Endodermal cell (in vitro differentiated cells): ENCODE measurements around the gene ARPP21. TPM values are rescaled to one million over a fixed set of nuclear protein-coding genes. Genes with fewer than 3 reads are reported as not detected.

ENCODE experiments used
- DNase-seq: peaks from one replicate; pipeline ENCODE4 v3.0.0-alpha.2; 2017
- H3K27ac ChIP-seq: 2 replicates; pipeline ENCODE4 v1.5.1; 2013; ENCODE audit warnings: mild to moderate bottlenecking, low read depth, low read length, moderate library complexity
- H3K27me3 ChIP-seq: 2 replicates; pipeline ENCODE4 v1.6.1; 2013; ENCODE audit warnings: mild to moderate bottlenecking, low read length, moderate library complexity; ENCODE audit not compliant: insufficient read depth, control insufficient read depth, poor library complexity, severe bottlenecking
- H3K36me3 ChIP-seq: 2 replicates; pipeline ENCODE4 v1.7.0; 2013; ENCODE audit warnings: mild to moderate bottlenecking, low read length, moderate library complexity; ENCODE audit not compliant: control insufficient read depth, insufficient read depth
- H3K4me1 ChIP-seq: one replicate; pipeline ENCODE4 v1.7.0; 2013; ENCODE audit warnings: low read length; ENCODE audit not compliant: control insufficient read depth, insufficient read depth
- H3K4me3 ChIP-seq: 2 replicates; pipeline ENCODE4 v1.5.1; 2013; ENCODE audit warnings: mild to moderate bottlenecking, low read length, moderate library complexity
- H3K9ac ChIP-seq: 2 replicates; pipeline ENCODE4 v1.6.1; 2013; ENCODE audit warnings: mild to moderate bottlenecking, low read length, moderate library complexity; ENCODE audit not compliant: poor library complexity, severe bottlenecking; ENCODE audit errors: extremely low read depth
- H3K9me3 ChIP-seq: 2 replicates; pipeline ENCODE4 v1.6.1; 2013; ENCODE audit warnings: mild to moderate bottlenecking, low read length, moderate library complexity; ENCODE audit not compliant: control insufficient read depth
- H3K27ac Mint-ChIP-seq: 2 replicates; pipeline ENCODE4 v1.8.0; 2020; ENCODE audit warnings: mixed read lengths
- H3K27me3 Mint-ChIP-seq: 2 replicates; pipeline ENCODE4 v1.8.0; 2021; ENCODE audit warnings: mild to moderate bottlenecking, mixed read lengths; ENCODE audit not compliant: insufficient read depth
- H3K36me3 Mint-ChIP-seq: 2 replicates; pipeline ENCODE4 v1.8.0; 2020; ENCODE audit warnings: low read depth, mixed read lengths
- H3K4me1 Mint-ChIP-seq: 2 replicates; pipeline ENCODE4 v1.8.0; 2020; ENCODE audit warnings: mixed read lengths
- H3K4me3 Mint-ChIP-seq: 2 replicates; pipeline ENCODE4 v1.8.0; 2020; ENCODE audit warnings: mild to moderate bottlenecking, moderate library complexity, mixed read lengths
- H3K9me3 Mint-ChIP-seq: 2 replicates; pipeline ENCODE4 v1.8.0; 2020; ENCODE audit warnings: mild to moderate bottlenecking, mixed read lengths
- WGBS, 2 experiments: methylation state at CpG; one replicate each; pipeline versions ENCODE4 v1.1.5 to v1.1.7; 2013; ENCODE audit warnings: missing lambda C conversion rate in 2 of 2, mixed read lengths in 1 of 2; ENCODE audit not compliant: insufficient coverage in 1 of 2, insufficient read length in 1 of 2; 5-methylcytosine and 5-hydroxymethylcytosine counted together
- microRNA-seq: library from miRNA; unstranded; fragments of <30 nt; microRNA quantifications from one replicate; pipeline ENCODE4 v1.2.0, GENCODE V29; 2020; ENCODE audit warnings: borderline microRNAs expressed
- total RNA-seq, 2 donors: library from RNA; stranded (reverse); fragmentation: NEBNext Ultra II Directional in 1 of 2; extraction: Animal tissue kit (Norgen Biotek cat#: 25700) in 1 of 2; gene quantifications; 2 replicates in 1 of 2; 3 replicates in 1 of 2; pipeline ENCODE4 v1.2.1, GENCODE V29; 2021
- TF ChIP-seq, protein P1 (sequence below): fragments of 200-600 bp; sonication (generic); conservative IDR thresholded peaks from 2 replicates; pipeline ENCODE4 v1.5.0; 2021; ENCODE audit warnings: antibody characterized with exemption, mild to moderate bottlenecking

ARPP21 gene
- total RNA-seq, 2 donors from 2014 or later, result not detected

DNA sequence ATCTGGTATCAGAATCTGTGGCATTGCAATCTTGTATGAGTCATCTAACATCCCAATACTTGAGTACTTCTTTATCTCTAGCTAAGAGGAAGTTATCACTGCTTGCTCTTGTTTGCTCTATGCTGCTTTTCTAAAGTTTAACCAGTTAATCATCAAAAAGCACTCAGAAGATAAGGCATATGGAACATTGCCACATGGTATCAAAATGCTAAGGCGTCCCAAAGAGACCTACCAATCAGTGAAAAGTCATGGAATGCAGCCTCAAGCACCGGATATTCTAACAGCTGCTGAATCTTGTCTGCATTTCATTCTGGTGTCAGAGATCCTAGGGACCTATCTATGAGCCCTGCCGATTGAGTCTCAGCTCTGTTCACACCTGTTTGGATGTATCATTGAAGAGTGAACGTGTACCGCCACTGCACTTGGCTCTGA lies 192.8 kb downstream of the ARPP21 start:
- no peak overlapping the region for H3K4me3 Mint-ChIP-seq
- WGBS, 2 experiments, result 86 to 96% methylated on average over 5 of the region's 5 CpGs
- H3K9me3 ChIP-seq, result no peaks in the 10 kb centered on the region
- no peak for DNase-seq
- TF ChIP-seq, protein P1, sequence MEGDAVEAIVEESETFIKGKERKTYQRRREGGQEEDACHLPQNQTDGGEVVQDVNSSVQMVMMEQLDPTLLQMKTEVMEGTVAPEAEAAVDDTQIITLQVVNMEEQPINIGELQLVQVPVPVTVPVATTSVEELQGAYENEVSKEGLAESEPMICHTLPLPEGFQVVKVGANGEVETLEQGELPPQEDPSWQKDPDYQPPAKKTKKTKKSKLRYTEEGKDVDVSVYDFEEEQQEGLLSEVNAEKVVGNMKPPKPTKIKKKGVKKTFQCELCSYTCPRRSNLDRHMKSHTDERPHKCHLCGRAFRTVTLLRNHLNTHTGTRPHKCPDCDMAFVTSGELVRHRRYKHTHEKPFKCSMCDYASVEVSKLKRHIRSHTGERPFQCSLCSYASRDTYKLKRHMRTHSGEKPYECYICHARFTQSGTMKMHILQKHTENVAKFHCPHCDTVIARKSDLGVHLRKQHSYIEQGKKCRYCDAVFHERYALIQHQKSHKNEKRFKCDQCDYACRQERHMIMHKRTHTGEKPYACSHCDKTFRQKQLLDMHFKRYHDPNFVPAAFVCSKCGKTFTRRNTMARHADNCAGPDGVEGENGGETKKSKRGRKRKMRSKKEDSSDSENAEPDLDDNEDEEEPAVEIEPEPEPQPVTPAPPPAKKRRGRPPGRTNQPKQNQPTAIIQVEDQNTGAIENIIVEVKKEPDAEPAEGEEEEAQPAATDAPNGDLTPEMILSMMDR, result no peak
- no peak overlapping the region for H3K4me3 ChIP-seq
- H3K27ac ChIP-seq, result no peak overlapping the region
- H3K4me1 ChIP-seq, result peaks cover 6% of the 10 kb centered on the region
- H3K36me3 Mint-ChIP-seq, result no peaks in the 10 kb centered on the region
- H3K9ac ChIP-seq, result no peak overlapping the region
- no peaks in the 10 kb centered on the region for H3K9me3 Mint-ChIP-seq
- H3K27ac Mint-ChIP-seq, result no peak overlapping the region
- H3K27me3 ChIP-seq, result no peaks in the 10 kb centered on the region
- H3K27me3 Mint-ChIP-seq, result no peaks in the 10 kb centered on the region
- no peaks in the 10 kb centered on the region for H3K36me3 ChIP-seq
- H3K4me1 Mint-ChIP-seq, result peaks cover 7% of the 10 kb centered on the region

Small RNA genes within 50 kb of the gene (microRNA-seq; reads per million reads assigned to microRNA genes)
- not detected for gene MIR128-2
